H1 (cell line): ENCODE measurements around the gene ABHD18. TPM values are rescaled to one million over a fixed set of nuclear protein-coding genes. Genes with fewer than 3 reads are reported as not detected.

ENCODE experiments used
- HDAC6 ChIP-seq: IDR thresholded peaks from one replicate; pipeline ENCODE4 v1.7.1; 2012; ENCODE audit warnings: low read depth, mild to moderate bottlenecking, inconsistent platforms, low read length, moderate library complexity
- SIRT6 ChIP-seq: IDR thresholded peaks from one replicate; pipeline ENCODE4 v1.7.1; 2012; ENCODE audit warnings: low read length, inconsistent platforms
- TBP ChIP-seq: IDR thresholded peaks from 2 replicates; pipeline ENCODE4 v1.6.1; 2011; ENCODE audit warnings: low read depth, low read length, improper control_type of control experiment
- polyA plus RNA-seq, 7 experiments: library from polyadenylated mRNA; depleted of rRNA in 3 of 7; stranded (reverse) in 5 of 7; unstranded in 2 of 7; fragments of >200 nt in 5 of 7; fragments of 200-250 nt in 2 of 7; gene quantifications; 1 replicate in 5 of 7; 2 replicates in 1 of 7; 4 replicates in 1 of 7; pipeline versions ENCODE4 v1.2.1 to v1.2.3, GENCODE V29; 2011 to 2013; ENCODE audit warnings: missing spikeins in 2 of 7, mixed read lengths in 2 of 7
- total RNA-seq: library from RNA; stranded (reverse); fragmentation: NEBNext Ultra II Directional; extraction: Animal tissue kit (Norgen Biotek cat#: 25700); gene quantifications from 2 replicates; pipeline ENCODE4 v1.2.1, GENCODE V29; 2021

ABHD18 gene
- total and polyA plus RNA-seq, 2 of the 8 experiments (the other 6 are each of a cell fraction or from before 2014, with no cell fraction given) = 2.7 to 17.0 TPM

DNA sequence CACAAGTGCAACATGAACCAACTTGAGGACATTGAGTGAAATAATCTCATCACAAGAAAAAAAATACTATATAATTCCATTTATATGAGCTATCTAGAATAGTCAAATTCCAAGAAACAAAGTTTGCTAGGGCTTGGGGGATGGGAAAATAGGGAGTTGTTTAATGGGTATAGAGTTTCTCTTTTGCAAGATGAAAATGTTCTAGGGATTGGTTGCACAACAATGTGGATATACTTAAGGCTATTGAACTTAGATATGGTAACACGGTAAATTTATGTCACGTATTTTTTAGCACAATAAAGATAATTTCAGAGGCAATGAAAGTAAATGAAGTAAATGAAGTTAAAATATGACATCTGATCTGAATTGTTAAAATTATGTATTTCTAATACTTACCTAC, 8.1 kb upstream of the ABHD18 start (continued):
- TF ChIP-seq TBP (no peak), SIRT6 (no peak), HDAC6 (no peak)
- TF ChIP-seq, all 59 proteins: peak for 0
